ENCODE data around the gene RAB11FIP2.

- TF ChIP-seq CTCF (conservative IDR thresholded peaks at IDR 0.05; ENCODE audit: low read length) (no peak), EZH2phosphoT487 (IDR thresholded peaks at IDR 0.05; ENCODE audit: borderline replicate concordance, low read depth, low read length) (no peak)
These were observed 49.3 kb upstream of the RAB11FIP2 start for GRCh38 chr10:118096022-118096421.
